CD4-positive, alpha-beta T cell treated with Interleukin-12 subunit alpha and Interleukin-12 subunit beta, for 1 hour (primary cell): ENCODE data around the gene PRPF8.

Source experiments
- DNase-seq: peaks from one replicate; pipeline ENCODE4 v3.0.0-alpha.2; 2020

The PRPF8 gene

DNA sequence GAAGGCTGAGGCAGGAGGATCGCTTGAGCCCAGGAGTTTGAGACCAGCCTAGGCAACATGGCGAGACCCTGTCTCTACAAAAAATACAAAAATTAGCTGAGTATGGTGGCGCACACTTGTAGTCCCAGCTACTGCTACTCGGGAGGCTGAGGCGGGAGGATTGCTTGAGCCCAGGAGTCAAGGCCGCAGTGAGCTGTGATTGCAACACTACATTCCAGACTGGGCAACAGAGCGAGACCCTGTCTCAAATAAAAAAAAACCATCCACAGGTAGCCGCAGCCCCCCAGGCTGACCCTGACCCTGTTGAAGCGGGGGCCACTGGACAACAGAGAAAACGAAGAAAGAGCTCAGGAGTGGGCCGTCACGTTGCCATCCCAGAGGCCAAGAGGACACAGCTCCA lies 60.0 kb downstream of the PRPF8 start:
- no peak for DNase-seq

DNA sequence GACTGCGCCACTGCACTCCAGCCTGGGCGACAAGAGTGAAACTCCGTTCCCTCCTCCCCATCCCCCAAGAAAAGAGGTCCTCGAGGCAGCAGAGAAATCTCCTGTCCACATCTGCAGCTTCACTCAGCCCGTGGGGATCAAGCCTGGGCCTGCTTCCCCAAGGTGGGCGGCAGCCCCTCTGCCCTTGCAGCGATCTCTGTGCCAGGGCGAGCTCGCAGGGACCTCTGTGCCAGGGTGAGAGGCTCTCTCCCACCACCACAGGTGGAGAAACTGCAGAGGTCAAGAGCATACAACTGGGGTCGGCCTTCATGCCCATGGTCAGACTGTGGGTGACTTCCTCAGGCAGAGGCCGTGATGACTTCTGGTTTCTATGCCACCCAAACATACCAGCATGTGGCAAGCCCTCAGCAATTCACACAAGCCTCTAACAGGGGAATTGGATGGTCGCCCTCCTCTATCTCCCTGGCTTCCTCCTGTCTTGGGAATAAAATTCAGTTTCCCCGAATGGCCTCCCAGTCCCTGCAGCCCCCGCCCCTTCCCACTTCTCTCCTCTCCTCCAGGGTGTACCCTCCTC lies 61.5 kb downstream of the PRPF8 start:
- DNase-seq: no peak

DNA sequence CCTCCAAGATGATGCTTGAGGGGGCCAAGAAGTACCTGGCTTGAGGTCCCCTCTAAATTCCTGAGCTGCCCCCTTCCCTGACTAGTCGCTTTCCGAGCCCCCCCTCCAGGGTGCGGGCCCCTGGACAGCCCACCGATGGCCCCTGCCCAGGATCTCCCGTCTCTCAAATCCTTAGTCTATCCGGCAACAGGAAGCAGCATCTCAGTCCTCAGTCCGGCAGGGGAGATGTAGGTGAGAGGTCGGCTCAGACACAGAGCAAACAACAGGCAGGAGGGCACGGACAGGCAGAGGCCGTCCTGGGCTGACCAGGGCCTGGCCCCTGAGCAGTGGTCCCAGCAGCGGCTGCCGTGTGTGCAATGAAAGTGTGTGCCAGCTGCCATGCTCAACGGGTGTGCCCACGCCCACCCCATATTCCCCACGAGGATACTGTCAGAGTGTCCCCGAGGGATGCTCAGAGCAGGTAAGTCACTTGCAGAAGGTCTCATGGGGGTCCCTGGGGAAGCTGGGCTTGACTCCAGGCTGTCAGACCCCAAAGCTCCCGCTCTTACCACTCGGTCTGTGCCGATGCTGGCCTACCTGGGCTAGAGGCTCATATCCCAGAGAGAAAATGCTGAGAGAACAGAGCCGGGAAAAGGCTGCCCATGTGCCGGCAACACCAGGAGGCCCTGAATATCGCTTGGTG lies 63.3 kb downstream of the PRPF8 start:
- DNase-seq: no peak

- DNase-seq: no peak
Measured at GRCh38 chr17:1620486-1620885, 64.2 kb downstream of the PRPF8 start.

GRCh38 chr17:1617620-1618174 lies 67.0 kb downstream of the PRPF8 start:
- no peak for DNase-seq

GRCh38 chr17:1616101-1616500 lies 68.6 kb downstream of the PRPF8 start:
- DNase-seq: no peak

GRCh38 chr17:1612400-1612799 lies 72.3 kb downstream of the PRPF8 start:
- DNase-seq: no peak

DNA sequence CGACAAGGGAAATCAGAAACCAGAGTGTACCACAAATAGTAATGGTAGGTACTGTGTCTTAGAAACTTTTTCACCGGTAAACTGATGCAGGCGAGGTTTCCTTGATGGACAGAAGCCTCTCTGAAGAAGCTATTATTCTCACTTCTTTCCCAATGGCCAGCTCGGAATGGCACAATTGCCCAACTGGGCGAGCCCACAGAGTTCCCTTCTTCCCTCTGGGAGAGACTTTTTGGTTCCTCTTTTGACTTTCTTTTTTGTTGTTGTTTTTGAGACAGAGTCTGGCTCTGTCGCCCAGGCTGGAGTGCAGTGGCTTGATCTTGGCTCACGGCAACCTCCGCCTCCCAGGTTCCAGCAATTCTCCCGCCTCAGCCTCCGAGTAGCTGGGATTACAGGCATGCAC lies 73.0 kb downstream of the PRPF8 start:
- DNase-seq: no peak

DNA sequence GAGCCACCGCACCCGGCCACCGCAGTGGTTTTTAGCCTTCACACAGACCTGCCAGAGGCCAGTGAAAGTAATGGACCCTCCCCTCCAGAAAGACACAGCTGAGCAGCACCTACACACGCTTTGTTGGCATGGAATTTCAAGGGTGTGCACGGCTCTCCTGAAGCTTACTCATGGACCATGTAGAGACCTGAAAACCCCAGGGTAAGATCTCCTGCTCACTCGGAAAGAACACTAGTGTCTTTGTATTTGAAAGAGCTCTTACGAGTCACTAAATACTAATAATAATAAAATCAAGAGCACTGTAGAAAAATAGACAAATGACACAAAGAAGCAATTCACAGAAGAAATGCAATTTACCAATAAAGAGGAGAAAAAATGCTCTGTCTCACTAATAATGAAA lies 76.0 kb downstream of the PRPF8 start:
- DNase-seq: no peak

- DNase-seq: no peak
Measured at GRCh38 chr17:1607971-1608320, 76.7 kb downstream of the PRPF8 start.

DNA sequence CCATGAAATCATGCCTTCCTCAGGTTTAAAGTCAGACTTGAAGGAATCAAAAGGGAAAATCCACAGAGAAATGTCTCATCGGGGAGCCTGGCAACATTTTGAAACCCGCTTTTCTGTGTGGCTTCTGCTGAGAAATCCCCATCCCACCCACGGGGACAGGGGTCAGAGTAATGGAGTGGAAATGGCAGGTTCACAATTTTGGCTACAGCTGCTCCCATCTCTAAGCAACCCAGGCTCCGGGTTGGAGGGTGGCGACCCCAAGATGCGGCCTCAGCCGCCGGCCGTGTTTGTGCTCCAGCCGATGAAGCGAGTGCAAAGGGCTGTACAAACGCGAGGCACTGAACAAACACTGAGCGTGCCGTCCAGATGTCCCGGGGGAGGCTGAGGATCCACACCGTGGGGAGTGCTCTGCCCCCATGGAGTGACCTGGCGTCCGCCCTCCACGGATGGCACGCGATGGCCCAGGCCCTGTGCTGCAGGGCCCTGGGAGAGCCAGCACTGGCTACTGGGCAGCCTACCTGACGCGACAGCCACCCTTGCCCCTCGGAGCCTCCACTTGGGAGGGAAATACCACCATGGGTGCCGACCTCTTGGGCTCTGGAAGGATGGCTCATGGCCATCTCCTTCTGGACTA lies 78.2 kb downstream of the PRPF8 start:
- no peak for DNase-seq

DNA sequence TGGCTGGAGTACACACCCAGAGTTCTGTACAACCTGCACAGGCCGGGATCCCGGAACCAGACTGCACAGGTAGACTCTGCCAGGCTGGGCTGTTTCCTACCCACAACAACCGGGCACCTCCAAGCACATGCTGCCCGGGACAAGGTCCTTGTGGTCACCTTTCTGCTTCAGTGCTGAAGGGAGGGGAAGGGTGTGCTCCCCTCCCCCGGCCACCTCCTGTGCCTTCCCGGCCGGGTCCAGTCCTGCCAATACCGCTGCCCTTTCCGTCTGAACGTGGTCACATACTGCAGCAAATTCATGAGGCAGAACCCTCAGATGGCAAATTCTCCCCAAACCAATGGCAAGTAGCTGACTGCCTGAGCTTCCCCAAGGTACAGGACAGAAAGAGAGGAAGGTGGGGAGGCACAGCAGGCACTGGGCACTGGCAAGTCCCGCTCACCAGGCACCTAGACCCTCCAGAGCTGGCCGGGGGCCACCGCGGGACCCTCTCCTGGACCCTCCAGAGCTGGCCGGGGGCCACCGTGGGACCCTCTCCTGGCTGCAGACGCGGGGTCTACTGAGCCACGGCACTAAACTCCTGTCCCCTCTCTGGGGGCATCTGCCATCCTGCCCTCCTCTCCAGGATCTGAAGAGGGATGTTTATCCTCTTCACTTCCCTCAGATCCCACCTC lies 78.9 kb downstream of the PRPF8 start:
- no peak for DNase-seq

GRCh38 chr17:1604831-1605528 lies 79.7 kb downstream of the PRPF8 start:
- no peak for DNase-seq

GRCh38 chr17:1601571-1601970 lies 83.1 kb downstream of the PRPF8 start:
- DNase-seq: no peak
